IMR-90 (cell line): ENCODE results near the gene LAMC3. TPM values are rescaled to one million over a fixed set of nuclear protein-coding genes. Genes with fewer than 3 reads are reported as not detected.

Experiments
- ATAC-seq: fragments of 200-7000 bp; cut with Tn5 transposase; 2 replicates; pipeline ENCODE4 v1.9.1; 2020; ENCODE audit warnings: low read depth, mild to moderate bottlenecking, moderate library complexity
- BruUV-seq: library from RNA; stranded (reverse); fragments of 400-500 nt; replicated peaks from 2 replicates; lab custom pipeline; 2021; lab: Mats Ljungman, UMichigan
- CTCF ChIA-PET: fragments of 300-600 bp; formaldehyde crosslinking; extraction: SDS; loops from one replicate; lab custom pipeline; 2021; ENCODE audit warnings: antibody characterized with exemption; lab: Yijun Ruan, JAX
- POLR2A ChIA-PET: fragments of 300-600 bp; sonication (Branson Sonifier 250); formaldehyde crosslinking; loops from one replicate; lab custom pipeline; 2022; ENCODE audit warnings: antibody characterized with exemption; ENCODE audit not compliant: unreplicated experiment; lab: Charles Lee
- DNase-seq: peaks from one replicate; pipeline ENCODE4 v3.0.0; 2013
- H2AFZ ChIP-seq: replicated peaks from 2 replicates; pipeline ENCODE3; 2013; ENCODE audit warnings: low read length, mild to moderate bottlenecking; ENCODE audit not compliant: poor library complexity
- H2AK5ac ChIP-seq: 2 replicates; pipeline ENCODE4 v1.6.1; 2013; ENCODE audit warnings: low read depth, low read length, inconsistent platforms
- H2AK9ac ChIP-seq: replicated peaks from 2 replicates; pipeline ENCODE3; 2013; ENCODE audit warnings: mild to moderate bottlenecking, low read depth, low read length, moderate library complexity; ENCODE audit not compliant: poor library complexity
- H2BK120ac ChIP-seq: 2 replicates; pipeline ENCODE4 v1.6.1; 2013; ENCODE audit warnings: low read depth, low read length, inconsistent platforms
- H2BK15ac ChIP-seq: 3 replicates; pipeline ENCODE4 v1.6.1; 2013; ENCODE audit warnings: low read depth, low read length, inconsistent platforms
- H2BK20ac ChIP-seq: 2 replicates; pipeline ENCODE4 v1.6.1; 2013; ENCODE audit warnings: low read depth, mild to moderate bottlenecking, inconsistent platforms, low read length, moderate library complexity
- H2BK5ac ChIP-seq: 2 replicates; pipeline ENCODE4 v1.6.1; 2013; ENCODE audit warnings: mild to moderate bottlenecking, low read depth, low read length, inconsistent platforms; ENCODE audit not compliant: poor library complexity, severe bottlenecking
- H3K14ac ChIP-seq: replicated peaks from 2 replicates; pipeline ENCODE4 v1.6.1; 2013; ENCODE audit warnings: low read depth, low read length, inconsistent platforms
- H3K18ac ChIP-seq: 2 replicates; pipeline ENCODE4 v1.6.1; 2013; ENCODE audit warnings: low read depth, low read length, control low read depth
- H3K23ac ChIP-seq: 2 replicates; pipeline ENCODE4 v1.6.1; 2013; ENCODE audit warnings: low read depth, low read length, inconsistent platforms
- H3K27ac ChIP-seq: 2 replicates; pipeline ENCODE4 v1.5.1; 2013; ENCODE audit warnings: mild to moderate bottlenecking, control low read depth, low read length; ENCODE audit not compliant: insufficient read depth
- H3K27me3 ChIP-seq: 2 replicates; pipeline ENCODE4 v1.6.1; 2013; ENCODE audit warnings: low read length; ENCODE audit not compliant: control insufficient read depth, insufficient read depth
- H3K36me3 ChIP-seq: 2 replicates; pipeline ENCODE4 v1.6.1; 2013; ENCODE audit warnings: low read length, mixed read lengths; ENCODE audit not compliant: control insufficient read depth, insufficient read depth
- H3K4ac ChIP-seq: 2 replicates; pipeline ENCODE4 v1.6.1; 2013; ENCODE audit warnings: low read depth, low read length, inconsistent platforms
- H3K4me1 ChIP-seq: 2 replicates; pipeline ENCODE4 v1.6.1; 2013; ENCODE audit warnings: low read length, mixed read lengths; ENCODE audit not compliant: control insufficient read depth, insufficient read depth
- H3K4me2 ChIP-seq: 2 replicates; pipeline ENCODE4 v1.6.1; 2013; ENCODE audit warnings: low read depth, mild to moderate bottlenecking, control low read depth, low read length, moderate library complexity
- H3K4me3 ChIP-seq: 2 replicates; pipeline ENCODE4 v1.5.1; 2013; ENCODE audit warnings: low read depth, mild to moderate bottlenecking, control low read depth, low read length, moderate library complexity; ENCODE audit not compliant: insufficient read depth
- H3K56ac ChIP-seq: 2 replicates; pipeline ENCODE4 v1.6.1; 2013; ENCODE audit warnings: low read length, inconsistent platforms; ENCODE audit not compliant: insufficient read depth; ENCODE audit errors: extremely low read depth
- H3K79me1 ChIP-seq, 2 experiments: 2 replicates each; pipeline ENCODE4 v1.6.1; 2013; ENCODE audit warnings: low read length in 2 of 2, inconsistent platforms in 1 of 2, low read depth in 1 of 2
- H3K9ac ChIP-seq: 2 replicates; pipeline ENCODE4 v1.6.1; 2013; ENCODE audit warnings: low read depth, low read length, control low read depth
- H3K9me1 ChIP-seq: 2 replicates; pipeline ENCODE4 v1.6.1; 2013; ENCODE audit warnings: low read length, inconsistent platforms; ENCODE audit not compliant: insufficient read depth
- H3K9me3 ChIP-seq: 2 replicates; pipeline ENCODE4 v1.6.1; 2013; ENCODE audit warnings: low read length; ENCODE audit not compliant: control insufficient read depth, insufficient read depth
- H4K20me1 ChIP-seq: 2 replicates; pipeline ENCODE4 v1.6.1; 2013; ENCODE audit warnings: low read length, inconsistent platforms; ENCODE audit not compliant: insufficient read depth
- H4K5ac ChIP-seq: 2 replicates; pipeline ENCODE4 v1.6.1; 2013; ENCODE audit warnings: mild to moderate bottlenecking, low read depth, low read length, control low read depth
- H4K8ac ChIP-seq, 2 experiments: 2 replicates each; pipeline ENCODE4 v1.6.1; 2013; ENCODE audit warnings: low read depth in 2 of 2, low read length in 2 of 2, control low read depth in 1 of 2, inconsistent platforms in 1 of 2
- H4K91ac ChIP-seq: 2 replicates; pipeline ENCODE4 v1.6.1; 2013; ENCODE audit warnings: low read depth, low read length, inconsistent platforms; ENCODE audit not compliant: insufficient read depth
- CEBPB ChIP-seq: IDR thresholded peaks from 2 replicates; pipeline ENCODE4 v1.6.1; 2012; ENCODE audit warnings: low read depth, low read length, improper control_type of control experiment
- CHD1 ChIP-seq: IDR thresholded peaks from 2 replicates; pipeline ENCODE4 v1.6.1; 2012; ENCODE audit warnings: low read depth, low read length, improper control_type of control experiment
- FOS ChIP-seq: fragments of 150-350 bp; IDR thresholded peaks from 2 replicates; pipeline ENCODE4 v1.6.1; 2016; ENCODE audit warnings: low read depth, low read length
- MAZ ChIP-seq: IDR thresholded peaks from 2 replicates; pipeline ENCODE4 v1.6.1; 2012; ENCODE audit warnings: low read depth, mild to moderate bottlenecking, low read length, improper control_type of control experiment, moderate library complexity, borderline replicate concordance
- POLR2A ChIP-seq: IDR thresholded peaks from 2 replicates; pipeline ENCODE4 v1.6.1; 2012; ENCODE audit warnings: mild to moderate bottlenecking, low read depth, low read length
- RAD21 ChIP-seq: IDR thresholded peaks from 2 replicates; pipeline ENCODE4 v1.6.1; 2012; ENCODE audit warnings: low read length, improper control_type of control experiment
- RCOR1 ChIP-seq: IDR thresholded peaks from 2 replicates; pipeline ENCODE4 v1.6.1; 2012; ENCODE audit warnings: mild to moderate bottlenecking, low read length, improper control_type of control experiment; ENCODE audit not compliant: insufficient replicate concordance
- RFX5 ChIP-seq: IDR thresholded peaks from 2 replicates; pipeline ENCODE4 v1.8.0; 2012; ENCODE audit warnings: low read depth, mild to moderate bottlenecking, low read length, moderate library complexity
- SMC3 ChIP-seq: fragments of 150-350 bp; IDR thresholded peaks from 2 replicates; pipeline ENCODE4 v1.6.1; 2016; ENCODE audit warnings: low read depth, mild to moderate bottlenecking, antibody characterized with exemption, low read length, moderate library complexity
- WGBS, 2 experiments: methylation state at CpG; one replicate each; pipeline versions ENCODE4 v1.1.5 to v1.1.7; 2013; ENCODE audit warnings: missing lambda C conversion rate in 2 of 2; ENCODE audit not compliant: insufficient read length in 1 of 2; ENCODE audit errors: extremely low coverage in 2 of 2; 5-methylcytosine and 5-hydroxymethylcytosine counted together
- dilution Hi-C: fragments of 300-500 bp; cut with HindIII; formaldehyde crosslinking; loops from one replicate; pipeline ENCODE4 v1.14.3; 2018; ENCODE audit warnings: low sequenced_read_pairs; ENCODE audit not compliant: unreplicated experiment
- in situ Hi-C: fragments of 300-500 bp; cut with MboI; formaldehyde crosslinking; loops from 3 replicates; pipeline ENCODE4 v1.14.3; 2019; ENCODE audit warnings: low sequenced_read_pairs, inconsistent platforms, mixed read lengths
- intact Hi-C: fragments of 100-400 bp; cut with micrococcal nuclease; formaldehyde crosslinking; loops from 2 replicates; pipeline ENCODE4 v1.10.0; 2022
- polyA plus RNA-seq, 3 experiments: library from polyadenylated mRNA; depleted of rRNA; stranded (reverse); fragments of >200 nt; gene quantifications; 2 replicates each; pipeline ENCODE4 v1.2.3, GENCODE V29; 2012; ENCODE audit warnings: low replicate concordance in 1 of 3
- total RNA-seq: library from RNA; depleted of rRNA; stranded (reverse); fragments of >200 nt; gene quantifications from 2 replicates; pipeline ENCODE4 v1.2.3, GENCODE V29; 2012

LAMC3 gene
- total and polyA plus RNA-seq, 2 of the 4 experiments (the other 2 are of a cell fraction): not detected

- WGBS, 2 experiments: no CpG with 5 or more reads among the region's 5 CpGs
- BruUV-seq: no TSS peak
- H2AK9ac ChIP-seq: no peak overlapping the region
- dilution Hi-C loops: no loop called here
- H4K91ac ChIP-seq: no peak overlapping the region
- no peak overlapping the region for H3K56ac ChIP-seq
- 0 out of 2 replicates have a peak, but pooled peaks cover 2% of the 10 kb centered on the region for H3K9me3 ChIP-seq
- H3K4ac ChIP-seq: no peak overlapping the region
- no peak overlapping the region for H4K8ac ChIP-seq
- no peak overlapping the region for H3K18ac ChIP-seq
- DNase-seq: no peak
- H4K20me1 ChIP-seq: no peaks in the 10 kb centered on the region
- no peak overlapping the region for H2AK5ac ChIP-seq
- H2AFZ ChIP-seq: peak overlapping the region; percentile 8
- ATAC-seq: no peak
- H2BK5ac ChIP-seq: no peak overlapping the region
- H3K36me3 ChIP-seq: no peaks in the 10 kb centered on the region
- no peak overlapping the region for H3K14ac ChIP-seq
- no peak overlapping the region for H3K9ac ChIP-seq
- POLR2A ChIA-PET: no interaction called here
- TF ChIP-seq CEBPB (no peak), MAZ (no peak), RCOR1 (no peak), POLR2A (no peak), SMC3 (no peak), CHD1 (no peak), RAD21 (no peak), FOS (no peak), RFX5 (no peak)
- intact Hi-C loops: no loop called here
- no peaks in the 10 kb centered on the region for H3K79me1 ChIP-seq
- no peak overlapping the region for H3K27ac ChIP-seq
- in situ Hi-C loops: no loop called here
- H2BK120ac ChIP-seq: no peak overlapping the region
- H2BK20ac ChIP-seq: no peak overlapping the region
- H2BK15ac ChIP-seq: no peak overlapping the region
- H3K23ac ChIP-seq: no peak overlapping the region
- no peak overlapping the region for H3K4me3 ChIP-seq
- H4K5ac ChIP-seq: no peak overlapping the region
- no peaks in the 10 kb centered on the region; the same call in 1 of the 2 replicates for H3K4me1 ChIP-seq
- no peak overlapping the region for H3K4me2 ChIP-seq
- CTCF ChIA-PET: no interaction called here
- H3K9me1 ChIP-seq: no peaks in the 10 kb centered on the region
- peaks cover 60% of the 10 kb centered on the region for H3K27me3 ChIP-seq
Observed at GRCh38 chr9:131094015-131094414, 85.0 kb downstream of the LAMC3 start.
